B cell (primary cell): Measurements from ENCODE around the gene PLA2G12A. TPM values are rescaled to one million over a fixed set of nuclear protein-coding genes. Genes with fewer than 3 reads are reported as not detected.

Source experiments
- ATAC-seq: fragments of 200-7000 bp; cut with Tn5 transposase; one replicate; pipeline ENCODE4 v1.10.0; 2021; ENCODE audit warnings: low read depth, mild to moderate bottlenecking, moderate number of reproducible peaks, moderate library complexity
- CTCF ChIA-PET: fragments of 350-600 bp; sonication (Branson Sonifier 250); formaldehyde crosslinking; loops from one replicate; lab custom pipeline; 2021; ENCODE audit warnings: antibody characterized with exemption, inconsistent platforms; lab: Charles Lee
- POLR2A ChIA-PET: fragments of 350-600 bp; sonication (Branson Sonifier 250); formaldehyde crosslinking; loops from one replicate; lab custom pipeline; 2021; ENCODE audit warnings: antibody characterized with exemption; lab: Charles Lee
- DNase-seq: peaks from one replicate; pipeline ENCODE4 v3.0.0; 2013
- H2AFZ ChIP-seq: 2 replicates; pipeline ENCODE4 v1.6.1; 2012; ENCODE audit warnings: mild to moderate bottlenecking, low read depth, low read length; ENCODE audit not compliant: insufficient read depth, poor library complexity, severe bottlenecking
- H3K27ac ChIP-seq, 2 donors: 1 replicate in 1 of 2; 2 replicates in 1 of 2; pipeline ENCODE4 v1.5.1; 2012 to 2013; ENCODE audit warnings: low read length in 2 of 2, mild to moderate bottlenecking in 2 of 2, moderate library complexity in 1 of 2
- H3K27me3 ChIP-seq, 4 experiments: fragments of 200-600 bp in 1 of 4; sonication (generic) in 1 of 4; replicated peaks in 1 of 4; 1 replicate in 2 of 4; 2 replicates in 2 of 4; pipeline versions ENCODE4 v1.6.1 to v1.7.0; 2013 to 2016; ENCODE audit warnings: low read length in 3 of 4, mild to moderate bottlenecking in 2 of 4, mixed read lengths in 1 of 4, moderate library complexity in 1 of 4; ENCODE audit not compliant: insufficient read depth in 4 of 4, control insufficient read depth in 3 of 4; ENCODE audit errors: control extremely low read depth in 1 of 4
- H3K36me3 ChIP-seq, 2 experiments: replicated peaks in 1 of 2; 1 replicate in 1 of 2; 2 replicates in 1 of 2; pipeline versions ENCODE4 v1.6.1 to v1.7.1; 2013; ENCODE audit warnings: low read length in 1 of 2; ENCODE audit not compliant: insufficient read depth in 2 of 2, control insufficient read depth in 1 of 2; ENCODE audit errors: control extremely low read depth in 1 of 2, extremely low read depth in 1 of 2
- H3K4me1 ChIP-seq, 2 donors: fragments of 200-600 bp in 1 of 2; sonication (generic) in 1 of 2; 1 replicate in 1 of 2; 2 replicates in 1 of 2; pipeline versions ENCODE4 v1.5.1 to v1.6.1; 2013 to 2017; ENCODE audit warnings: low read length in 2 of 2; ENCODE audit not compliant: control insufficient read depth in 2 of 2, insufficient read depth in 2 of 2
- H3K4me2 ChIP-seq: replicated peaks from 2 replicates; pipeline ENCODE3; 2012; ENCODE audit warnings: mild to moderate bottlenecking, low read depth, low read length; ENCODE audit not compliant: poor library complexity, severe bottlenecking
- H3K4me3 ChIP-seq, 5 experiments: fragments of 200-600 bp in 1 of 5; sonication (generic) in 1 of 5; 1 replicate in 3 of 5; 2 replicates in 2 of 5; pipeline versions ENCODE4 v1.5.1 to v1.7.0; 2011 to 2016; ENCODE audit warnings: low read length in 4 of 5, mild to moderate bottlenecking in 4 of 5, low read depth in 2 of 5, control low read depth in 1 of 5, moderate library complexity in 1 of 5; ENCODE audit not compliant: insufficient read depth in 1 of 5; ENCODE audit errors: control extremely low read depth in 1 of 5, extremely low read depth in 1 of 5
- H3K79me2 ChIP-seq: fragments of 200-600 bp; sonication (generic); one replicate; pipeline ENCODE4 v1.6.0; 2016; ENCODE audit warnings: low read length; ENCODE audit not compliant: control insufficient read depth, insufficient read depth
- H3K9ac ChIP-seq: fragments of 200-600 bp; sonication (generic); 2 replicates; pipeline ENCODE4 v1.6.1; 2017; ENCODE audit warnings: mild to moderate bottlenecking, low read length, moderate library complexity
- H3K9me3 ChIP-seq, 3 donors: one replicate each; pipeline versions ENCODE4 v1.6.1 to v1.7.1; 2013; ENCODE audit warnings: low read length in 2 of 3; ENCODE audit not compliant: control insufficient read depth in 2 of 3, insufficient read depth in 1 of 3; ENCODE audit errors: control extremely low read depth in 1 of 3
- H4K20me1 ChIP-seq: 2 replicates; pipeline ENCODE4 v1.6.0; 2012; ENCODE audit warnings: mild to moderate bottlenecking, low read length; ENCODE audit not compliant: insufficient read depth, control insufficient read depth, poor library complexity, severe bottlenecking
- H3K27ac Mint-ChIP-seq: one replicate; pipeline ENCODE4 v1.8.0; 2021; ENCODE audit warnings: mixed read lengths
- H3K27me3 Mint-ChIP-seq: one replicate; pipeline ENCODE4 v1.8.0; 2021; ENCODE audit warnings: mixed read lengths
- H3K4me1 Mint-ChIP-seq: one replicate; pipeline ENCODE4 v1.8.0; 2021; ENCODE audit warnings: mixed read lengths
- H3K4me3 Mint-ChIP-seq: one replicate; pipeline ENCODE4 v1.8.0; 2021; ENCODE audit warnings: mixed read lengths
- H3K9me3 Mint-ChIP-seq: one replicate; pipeline ENCODE4 v1.8.0; 2022; ENCODE audit warnings: mixed read lengths; ENCODE audit not compliant: insufficient read depth
- EZH2 ChIP-seq: IDR thresholded peaks from 2 replicates; pipeline ENCODE4 v1.6.1; 2012; ENCODE audit warnings: borderline replicate concordance, low read depth, mild to moderate bottlenecking, moderate library complexity, low read length; ENCODE audit not compliant: insufficient read depth, poor library complexity, severe bottlenecking
- WGBS: methylation state at CpG from one replicate; pipeline ENCODE4 v1.1.5; 2013; ENCODE audit warnings: missing lambda C conversion rate; ENCODE audit not compliant: insufficient coverage; 5-methylcytosine and 5-hydroxymethylcytosine counted together
- intact Hi-C: fragments of 100-400 bp; cut with micrococcal nuclease; formaldehyde crosslinking; loops from one replicate; pipeline ENCODE4 v1.10.0; 2022
- polyA plus RNA-seq: library from polyadenylated mRNA; depleted of rRNA; stranded (reverse); fragments of >200 nt; gene quantifications from 2 replicates; pipeline ENCODE4 v1.2.3, GENCODE V29; 2012
- total RNA-seq, 2 donors: library from RNA; stranded (reverse); fragments of 120-200 nt in 1 of 2; gene quantifications; 1 replicate in 1 of 2; 2 replicates in 1 of 2; pipeline versions ENCODE4 v1.2.3 to v1.2.4, GENCODE V29; 2013 to 2022
- TF ChIP-seq, protein P1 (sequence below): fragments of 200-600 bp; IDR thresholded peaks from one replicate; pipeline ENCODE4 v1.8.0; 2022; ENCODE audit warnings: antibody characterized with exemption, mild to moderate bottlenecking

PLA2G12A gene
- total and polyA plus RNA-seq, 2 donors (not counting 1 experiment from before 2014, with no cell fraction given): 4.9 to 7.9 TPM

DNA sequence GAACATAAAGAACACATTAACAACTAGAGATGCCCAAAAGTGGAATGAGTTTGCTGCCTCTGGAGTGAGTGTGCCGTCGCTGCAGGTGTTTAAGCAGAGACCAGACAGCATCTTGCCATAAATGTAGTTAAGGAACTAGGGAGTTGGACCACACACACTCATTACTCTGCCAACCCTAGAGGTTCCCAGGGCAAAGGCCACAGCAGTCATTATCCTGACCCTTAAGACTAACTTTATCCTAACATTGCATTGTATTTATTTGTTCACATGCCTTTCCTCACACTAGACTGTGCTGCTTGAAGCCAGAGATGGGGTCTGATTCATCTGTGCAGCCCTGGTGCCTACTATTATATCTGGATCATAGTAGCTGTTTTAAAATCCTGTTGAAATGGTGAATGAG lies 16.9 kb upstream of the PLA2G12A start:
- no peak overlapping the region for H3K4me3 ChIP-seq
- H4K20me1 ChIP-seq: no peaks in the 10 kb centered on the region
- Mint-ChIP-seq H3K27me3 (peaks cover 18% of the 10 kb centered on the region), H3K27ac (no peak overlapping the region), H3K4me1 (no peaks in the 10 kb centered on the region), H3K9me3 (no peaks in the 10 kb centered on the region), H3K4me3 (no peak overlapping the region)
- TF ChIP-seq EZH2: no peak
- TF ChIP-seq, protein P1, sequence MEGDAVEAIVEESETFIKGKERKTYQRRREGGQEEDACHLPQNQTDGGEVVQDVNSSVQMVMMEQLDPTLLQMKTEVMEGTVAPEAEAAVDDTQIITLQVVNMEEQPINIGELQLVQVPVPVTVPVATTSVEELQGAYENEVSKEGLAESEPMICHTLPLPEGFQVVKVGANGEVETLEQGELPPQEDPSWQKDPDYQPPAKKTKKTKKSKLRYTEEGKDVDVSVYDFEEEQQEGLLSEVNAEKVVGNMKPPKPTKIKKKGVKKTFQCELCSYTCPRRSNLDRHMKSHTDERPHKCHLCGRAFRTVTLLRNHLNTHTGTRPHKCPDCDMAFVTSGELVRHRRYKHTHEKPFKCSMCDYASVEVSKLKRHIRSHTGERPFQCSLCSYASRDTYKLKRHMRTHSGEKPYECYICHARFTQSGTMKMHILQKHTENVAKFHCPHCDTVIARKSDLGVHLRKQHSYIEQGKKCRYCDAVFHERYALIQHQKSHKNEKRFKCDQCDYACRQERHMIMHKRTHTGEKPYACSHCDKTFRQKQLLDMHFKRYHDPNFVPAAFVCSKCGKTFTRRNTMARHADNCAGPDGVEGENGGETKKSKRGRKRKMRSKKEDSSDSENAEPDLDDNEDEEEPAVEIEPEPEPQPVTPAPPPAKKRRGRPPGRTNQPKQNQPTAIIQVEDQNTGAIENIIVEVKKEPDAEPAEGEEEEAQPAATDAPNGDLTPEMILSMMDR: no peak
- ChIA-PET CTCF (interaction anchor here (0.6 kb wide), 1 partner anchor 262 kb away, joined by 3 read pairs; no protein-coding TSS in a partner anchor), POLR2A (no interaction called here)
- no peak overlapping the region for H3K4me2 ChIP-seq
- DNase-seq (no peak), ATAC-seq (no peak)
- H3K27me3 ChIP-seq: peaks cover 0 to 11% (median 0%) of the 10 kb centered on the region in 4 experiments
- intact Hi-C loops: no loop called here
- H3K36me3 ChIP-seq: no peaks in the 10 kb centered on the region
- no peaks in the 10 kb centered on the region for H3K4me1 ChIP-seq
- H3K9me3 ChIP-seq: no peaks in the 10 kb centered on the region
- no peak overlapping the region for H3K9ac ChIP-seq
- no peak overlapping the region for H3K27ac ChIP-seq
- no peak overlapping the region for H2AFZ ChIP-seq
- H3K79me2 ChIP-seq: no peaks in the 10 kb centered on the region
- no CpG with 5 or more reads among the region's 2 CpGs for WGBS

DNA sequence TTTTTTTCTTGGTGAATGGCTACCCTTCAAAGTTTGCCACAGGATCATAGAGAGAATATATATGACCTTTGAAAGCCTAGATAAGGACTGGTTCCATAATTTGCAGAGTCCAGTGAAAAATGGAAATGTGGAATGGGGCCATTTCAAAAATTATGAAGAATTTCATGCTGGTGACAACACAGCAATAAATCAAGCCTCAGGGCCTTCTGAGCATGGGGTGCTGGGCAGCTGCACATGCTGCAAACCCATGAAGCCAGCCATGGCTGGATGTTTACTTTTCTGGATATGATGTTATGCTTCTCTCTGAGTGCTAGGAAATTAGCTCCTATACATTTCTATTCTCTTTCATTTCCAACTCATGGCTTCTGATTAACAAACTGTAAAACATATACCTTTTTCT lies 16.0 kb upstream of the PLA2G12A start:
- no peak overlapping the region for H3K27ac Mint-ChIP-seq
- H3K9me3 Mint-ChIP-seq: no peaks in the 10 kb centered on the region
- H3K4me3 Mint-ChIP-seq: no peak overlapping the region
- no peak overlapping the region for H3K4me3 ChIP-seq
- TF ChIP-seq EZH2: no peak
- TF ChIP-seq, protein P1: no peak
- H3K4me1 Mint-ChIP-seq: no peaks in the 10 kb centered on the region
- H2AFZ ChIP-seq: no peak overlapping the region
- no peaks in the 10 kb centered on the region for H4K20me1 ChIP-seq
- ChIA-PET POLR2A (no interaction called here), CTCF (interaction anchor here (0.6 kb wide), 1 partner anchor 261 kb away, joined by 3 read pairs; no protein-coding TSS in a partner anchor)
- H3K4me2 ChIP-seq: no peak overlapping the region
- H3K27ac ChIP-seq: no peak overlapping the region
- H3K9me3 ChIP-seq: no peaks in the 10 kb centered on the region
- ATAC-seq: no peak
- peaks cover 18% of the 10 kb centered on the region for H3K27me3 Mint-ChIP-seq
- H3K4me1 ChIP-seq: no peaks in the 10 kb centered on the region
- no peaks in the 10 kb centered on the region for H3K36me3 ChIP-seq
- H3K9ac ChIP-seq: no peak overlapping the region
- H3K27me3 ChIP-seq: peaks cover 0 to 11% (median 0%) of the 10 kb centered on the region in 4 experiments
- no peak for DNase-seq
- H3K79me2 ChIP-seq: no peaks in the 10 kb centered on the region
- intact Hi-C loops: no loop called here
